ENCODE results near the gene PTPRS.
A peak's percentile ranks its signal among the peaks of the same experiment; 100 is the strongest.

The PTPRS gene

GRCh38 chr19:5293612-5294378, 46.8 kb downstream of the PTPRS start:
- TF ChIP-seq JUND (IDR thresholded peaks at IDR 0.05; ENCODE audit: low read depth), result no peak
- in situ Hi-C loops (cut with HindIII; ENCODE audit: low pct_unique_long_range_greater_than_20kb, low sequenced_read_pairs), result no loop called here
- DNase-seq (ENCODE audit: low read depth in 1 of 2, low spot score in 1 of 2), result no peak

- no peak for TF ChIP-seq JUND (IDR thresholded peaks at IDR 0.05; ENCODE audit: low read depth)
- peak; percentile 75 to 90 for DNase-seq (ENCODE audit: low read depth in 1 of 2, low spot score in 1 of 2)
- in situ Hi-C loops (cut with HindIII; ENCODE audit: low pct_unique_long_range_greater_than_20kb, low sequenced_read_pairs), result no loop called here
Observed at GRCh38 chr19:5292822-5293611, 47.6 kb downstream of the PTPRS start.

GRCh38 chr19:5292453-5292821, 48.2 kb downstream of the PTPRS start:
- no peak for TF ChIP-seq JUND (IDR thresholded peaks at IDR 0.05; ENCODE audit: low read depth)
- in situ Hi-C loops (cut with HindIII; ENCODE audit: low pct_unique_long_range_greater_than_20kb, low sequenced_read_pairs), result no loop called here
- DNase-seq (ENCODE audit: low read depth in 1 of 2, low spot score in 1 of 2), result peak; percentile 39 to 57

- in situ Hi-C loops (cut with HindIII; ENCODE audit: low pct_unique_long_range_greater_than_20kb, low sequenced_read_pairs), result no loop called here
- no peak for TF ChIP-seq JUND (IDR thresholded peaks at IDR 0.05; ENCODE audit: low read depth)
- DNase-seq (ENCODE audit: low read depth in 1 of 2, low spot score in 1 of 2), result no peak
Observed at GRCh38 chr19:5291588-5292193, 48.9 kb downstream of the PTPRS start.

Data from T47D (cell line).